Spinal cord (tissue), 10 donors: ENCODE results near the gene ARHGEF28. TPM values are rescaled to one million over a fixed set of nuclear protein-coding genes. Genes with fewer than 3 reads are reported as not detected.

Experiments
- DNase-seq, 6 donors: peaks; one replicate each; pipeline versions ENCODE4 v3.0.0 to v3.0.0-alpha.2; 2013 to 2015; ENCODE audit warnings: low spot score in 6 of 6, low read depth in 4 of 6
- H3K27ac ChIP-seq: one replicate; pipeline ENCODE4 v1.5.1; 2013; ENCODE audit warnings: low read depth, low read length, control low read depth
- H3K27me3 ChIP-seq: one replicate; pipeline ENCODE4 v1.6.1; 2013; ENCODE audit warnings: low read length; ENCODE audit not compliant: control insufficient read depth, insufficient read depth
- H3K36me3 ChIP-seq: one replicate; pipeline ENCODE4 v1.6.1; 2013; ENCODE audit warnings: low read length; ENCODE audit not compliant: control insufficient read depth, insufficient read depth
- H3K4me1 ChIP-seq: one replicate; pipeline ENCODE4 v1.6.1; 2013; ENCODE audit warnings: low read length; ENCODE audit not compliant: control insufficient read depth, insufficient read depth
- H3K4me3 ChIP-seq: one replicate; pipeline ENCODE4 v1.5.1; 2013; ENCODE audit warnings: low read depth, low read length, control low read depth
- H3K9me3 ChIP-seq: one replicate; pipeline ENCODE4 v1.6.1; 2013; ENCODE audit warnings: low read length; ENCODE audit not compliant: control insufficient read depth, insufficient read depth
- WGBS: methylation state at CpG from one replicate; pipeline ENCODE4 v1.1.5; 2013; ENCODE audit warnings: missing lambda C conversion rate; ENCODE audit not compliant: insufficient coverage; 5-methylcytosine and 5-hydroxymethylcytosine counted together
- polyA plus RNA-seq, 2 donors: library from polyadenylated mRNA; unstranded; fragments of 120-200 nt; gene quantifications; one replicate each; pipeline ENCODE4 v1.2.1, GENCODE V29; 2013; ENCODE audit not compliant: insufficient read length in 2 of 2
- total RNA-seq, 2 donors: library from RNA; depleted of rRNA in 1 of 2; stranded (reverse); fragments of 120-200 nt in 1 of 2; fragments of >200 nt in 1 of 2; gene quantifications; one replicate each; pipeline versions ENCODE4 v1.2.3 to v1.2.4, GENCODE V29; 2013 to 2014
- donor health status: healthy.

The ARHGEF28 gene
- total and polyA plus RNA-seq, 4 donors, result 13.6 to 25.7 (median 14.3) TPM

- H3K27me3 ChIP-seq, result no peaks in the 10 kb centered on the region
- no CpG with 5 or more reads among the region's 1 CpG for WGBS
- no peak overlapping the region for H3K4me3 ChIP-seq
- H3K9me3 ChIP-seq, result no peaks in the 10 kb centered on the region
- H3K4me1 ChIP-seq, result no peaks in the 10 kb centered on the region
- DNase-seq, result no peak
- H3K36me3 ChIP-seq, result no peaks in the 10 kb centered on the region
- no peak overlapping the region for H3K27ac ChIP-seq
These were observed 76.5 kb downstream of the ARHGEF28 start for GRCh38 chr5:73702534-73702933.

- H3K4me3 ChIP-seq, result no peak overlapping the region
- no peak overlapping the region for H3K27ac ChIP-seq
- no peaks in the 10 kb centered on the region for H3K9me3 ChIP-seq
- no peaks in the 10 kb centered on the region for H3K4me1 ChIP-seq
- no peaks in the 10 kb centered on the region for H3K27me3 ChIP-seq
- DNase-seq, result no peak
- H3K36me3 ChIP-seq, result no peaks in the 10 kb centered on the region
These were observed 77.0 kb downstream of the ARHGEF28 start for GRCh38 chr5:73702951-73703350.

GRCh38 chr5:73705364-73705763 is 79.4 kb downstream of the ARHGEF28 start:
- no peak overlapping the region for H3K4me3 ChIP-seq
- H3K27ac ChIP-seq, result no peak overlapping the region
- no peaks in the 10 kb centered on the region for H3K36me3 ChIP-seq
- no peak for DNase-seq
- no peaks in the 10 kb centered on the region for H3K4me1 ChIP-seq
- no peaks in the 10 kb centered on the region for H3K27me3 ChIP-seq
- H3K9me3 ChIP-seq, result peaks cover 2% of the 10 kb centered on the region

GRCh38 chr5:73706963-73707362 is 81.0 kb downstream of the ARHGEF28 start:
- DNase-seq, result no peak
- H3K9me3 ChIP-seq, result peaks cover 2% of the 10 kb centered on the region
- no peaks in the 10 kb centered on the region for H3K4me1 ChIP-seq
- H3K36me3 ChIP-seq, result no peaks in the 10 kb centered on the region
- no peaks in the 10 kb centered on the region for H3K27me3 ChIP-seq
- WGBS, result 96% methylated on average over 5 of the region's 5 CpGs
- no peak overlapping the region for H3K27ac ChIP-seq
- H3K4me3 ChIP-seq, result no peak overlapping the region

- Histone ChIP-seq H3K27ac (no peak overlapping the region), H3K4me1 (no peaks in the 10 kb centered on the region), H3K36me3 (no peaks in the 10 kb centered on the region), H3K27me3 (no peaks in the 10 kb centered on the region), H3K9me3 (peaks cover 2% of the 10 kb centered on the region), H3K4me3 (no peak overlapping the region)
- DNase-seq, result no peak
- WGBS, result 100% methylated on average over 2 of the region's 5 CpGs
These were observed 83.6 kb downstream of the ARHGEF28 start for GRCh38 chr5:73709536-73710129.

GRCh38 chr5:73716284-73716808 is 90.3 kb downstream of the ARHGEF28 start:
- no peak for DNase-seq
- peaks cover 2% of the 10 kb centered on the region for H3K4me1 ChIP-seq
- H3K4me3 ChIP-seq, result no peak overlapping the region
- H3K27me3 ChIP-seq, result no peaks in the 10 kb centered on the region
- no peak overlapping the region for H3K27ac ChIP-seq
- WGBS, result no CpG with 5 or more reads among the region's 3 CpGs
- no peaks in the 10 kb centered on the region for H3K36me3 ChIP-seq
- H3K9me3 ChIP-seq, result no peaks in the 10 kb centered on the region

GRCh38 chr5:73718762-73719161 is 92.8 kb downstream of the ARHGEF28 start:
- 98% methylated on average over 3 of the region's 3 CpGs for WGBS
- Histone ChIP-seq H3K4me3 (no peak overlapping the region), H3K27me3 (no peaks in the 10 kb centered on the region), H3K4me1 (peaks cover 2% of the 10 kb centered on the region), H3K36me3 (no peaks in the 10 kb centered on the region), H3K9me3 (no peaks in the 10 kb centered on the region), H3K27ac (no peak overlapping the region)
- DNase-seq, result no peak

GRCh38 chr5:73719632-73720031 is 93.6 kb downstream of the ARHGEF28 start:
- H3K36me3 ChIP-seq, result no peaks in the 10 kb centered on the region
- no peaks in the 10 kb centered on the region for H3K27me3 ChIP-seq
- WGBS, result no CpG with 5 or more reads among the region's 3 CpGs
- peaks cover 2% of the 10 kb centered on the region for H3K4me1 ChIP-seq
- H3K4me3 ChIP-seq, result no peak overlapping the region
- H3K27ac ChIP-seq, result no peak overlapping the region
- peak in 1 of 6 donors; percentile 53 for DNase-seq
- no peaks in the 10 kb centered on the region for H3K9me3 ChIP-seq

- H3K36me3 ChIP-seq, result no peaks in the 10 kb centered on the region
- H3K27me3 ChIP-seq, result no peaks in the 10 kb centered on the region
- H3K9me3 ChIP-seq, result no peaks in the 10 kb centered on the region
- H3K4me1 ChIP-seq, result no peaks in the 10 kb centered on the region
- H3K27ac ChIP-seq, result no peak overlapping the region
- peak in 5 of 6 donors; percentile 10 to 85 (median 21) for DNase-seq
- H3K4me3 ChIP-seq, result no peak overlapping the region
- no CpG with 5 or more reads among the region's 1 CpG for WGBS
These were observed 96.2 kb downstream of the ARHGEF28 start for GRCh38 chr5:73722231-73722630.

GRCh38 chr5:73726071-73726470 is 100.1 kb downstream of the ARHGEF28 start:
- no peak for DNase-seq
- Histone ChIP-seq H3K9me3 (no peaks in the 10 kb centered on the region), H3K27me3 (no peaks in the 10 kb centered on the region), H3K4me3 (no peak overlapping the region), H3K4me1 (no peaks in the 10 kb centered on the region), H3K36me3 (no peaks in the 10 kb centered on the region), H3K27ac (no peak overlapping the region)
